Measurements from ENCODE around the gene PLEKHA7.

Gene PLEKHA7

DNA sequence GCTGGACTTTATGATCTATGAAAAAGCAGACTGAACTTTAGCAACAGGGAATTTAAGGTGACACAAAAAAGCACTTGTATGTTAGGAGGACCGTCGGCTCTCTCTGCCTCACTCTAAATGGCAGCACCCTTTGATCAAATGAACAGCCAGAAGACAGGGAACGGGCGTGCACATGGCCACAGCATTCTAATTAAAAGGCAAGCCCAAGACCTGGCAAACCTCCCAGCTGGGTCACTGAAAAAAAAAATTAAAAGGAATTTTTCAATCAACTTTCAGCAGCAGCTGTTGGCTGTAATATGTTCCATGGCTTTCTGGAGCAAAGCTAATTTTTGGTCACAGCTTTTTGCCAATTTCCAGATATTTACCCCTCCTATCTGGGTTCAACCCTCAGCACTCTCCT lies 159.2 kb downstream of the PLEKHA7 start:
- in situ Hi-C loops (cut with MboI; ENCODE audit: low sequenced_read_pairs): no loop called here

DNA sequence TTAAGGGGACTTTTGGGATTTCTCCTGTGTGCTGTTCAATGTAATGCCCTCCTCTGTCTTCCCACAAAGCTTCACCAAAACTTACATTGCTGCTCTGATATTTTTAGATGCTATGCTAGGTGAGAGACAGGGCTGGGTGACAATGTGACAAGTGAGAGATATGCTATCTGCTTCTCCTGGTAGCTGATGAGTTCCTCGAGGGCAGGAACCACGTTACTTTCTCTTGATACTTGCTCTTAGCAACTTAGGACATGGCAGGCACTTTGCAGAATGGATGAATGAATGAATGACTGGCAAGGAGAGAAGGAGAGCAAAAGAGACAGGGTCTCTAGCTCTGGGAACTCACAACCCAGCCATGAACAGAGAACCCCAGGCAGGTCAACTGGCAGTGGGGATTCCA lies 160.4 kb downstream of the PLEKHA7 start:
- in situ Hi-C loops (cut with MboI; ENCODE audit: low sequenced_read_pairs): no loop called here

DNA sequence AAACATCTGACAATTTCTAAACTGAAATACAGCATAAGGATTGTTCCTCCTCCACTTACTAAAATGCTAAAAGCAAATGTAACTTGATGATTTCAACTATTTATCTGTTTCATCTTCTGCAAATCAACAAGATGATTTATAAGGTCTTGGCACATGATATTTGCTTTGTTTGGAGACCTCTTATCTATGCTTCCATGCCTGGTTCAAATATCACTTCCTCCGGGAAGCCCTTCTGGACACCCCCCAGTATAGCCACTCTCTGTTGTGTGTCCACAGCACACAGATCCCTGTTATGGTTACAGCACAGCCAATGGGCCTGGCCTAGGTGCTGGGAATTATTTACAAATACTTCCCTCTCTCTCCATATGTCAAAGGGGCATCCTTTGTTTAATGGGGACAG lies 160.9 kb downstream of the PLEKHA7 start:
- in situ Hi-C loops (cut with MboI; ENCODE audit: low sequenced_read_pairs): no loop called here

DNA sequence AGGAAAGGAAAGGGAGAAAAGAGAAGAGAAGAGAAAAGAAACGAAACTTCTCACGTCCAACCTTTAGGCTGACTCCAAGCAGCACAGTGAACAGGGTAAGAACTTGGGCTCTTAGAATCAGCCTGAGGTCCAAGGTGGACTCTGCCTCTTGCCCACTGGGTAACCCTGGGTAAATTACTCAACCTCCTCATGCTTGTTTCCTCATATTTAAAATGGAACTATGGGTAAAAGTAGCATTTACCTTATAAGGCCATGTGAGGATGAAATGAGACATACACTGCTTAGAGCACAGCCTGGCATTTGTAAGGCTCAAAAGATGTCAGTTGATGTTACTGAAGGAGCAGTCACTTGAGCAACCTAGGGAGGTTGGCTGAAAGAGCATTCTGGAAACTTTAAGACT lies 167.9 kb downstream of the PLEKHA7 start:
- in situ Hi-C loops (cut with MboI; ENCODE audit: low sequenced_read_pairs): no loop called here

DNA sequence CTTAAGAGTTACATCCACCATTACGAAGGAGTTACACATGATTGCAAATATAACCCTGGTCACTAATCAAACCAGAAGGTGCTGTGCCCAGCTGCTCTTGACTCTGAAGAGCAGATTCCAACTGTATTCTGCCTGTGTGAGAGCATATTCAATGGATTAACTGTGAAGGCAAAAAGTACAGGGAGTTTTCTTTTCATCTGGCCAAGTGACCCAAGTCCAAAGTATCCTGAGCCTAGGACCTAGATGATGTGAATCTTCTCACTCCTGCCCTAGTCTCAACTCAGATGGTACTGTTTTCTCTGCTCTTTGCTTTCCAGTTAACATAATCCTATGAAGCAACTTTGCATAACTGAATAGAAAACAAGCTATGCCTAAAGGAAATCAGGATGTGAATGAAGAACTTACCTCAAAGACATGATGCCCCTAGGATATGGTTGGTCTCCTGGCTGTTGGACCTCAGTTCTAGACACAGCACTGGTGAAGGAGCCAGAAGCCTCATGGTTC lies 169.9 kb downstream of the PLEKHA7 start:
- in situ Hi-C loops (cut with MboI; ENCODE audit: low sequenced_read_pairs): no loop called here

DNA sequence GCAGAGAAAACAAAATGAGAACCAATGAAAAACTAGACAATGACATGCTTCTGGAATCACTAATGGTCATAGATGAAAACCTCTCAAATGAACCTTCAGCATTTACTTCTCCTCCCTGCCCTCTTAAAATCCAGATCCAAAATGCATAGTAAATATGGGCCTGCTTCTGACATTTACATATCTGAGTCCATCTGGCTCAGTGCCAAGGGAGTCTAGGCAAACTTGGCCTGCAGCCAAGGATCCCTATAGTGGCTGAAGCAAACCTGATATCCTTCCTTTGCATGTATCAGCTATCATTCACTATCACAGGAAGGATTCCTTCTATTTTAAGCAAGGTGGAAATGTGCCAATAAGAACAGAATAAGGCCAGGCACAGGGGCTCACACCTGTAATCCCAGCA lies 170.9 kb downstream of the PLEKHA7 start:
- in situ Hi-C loops (cut with MboI; ENCODE audit: low sequenced_read_pairs): no loop called here

DNA sequence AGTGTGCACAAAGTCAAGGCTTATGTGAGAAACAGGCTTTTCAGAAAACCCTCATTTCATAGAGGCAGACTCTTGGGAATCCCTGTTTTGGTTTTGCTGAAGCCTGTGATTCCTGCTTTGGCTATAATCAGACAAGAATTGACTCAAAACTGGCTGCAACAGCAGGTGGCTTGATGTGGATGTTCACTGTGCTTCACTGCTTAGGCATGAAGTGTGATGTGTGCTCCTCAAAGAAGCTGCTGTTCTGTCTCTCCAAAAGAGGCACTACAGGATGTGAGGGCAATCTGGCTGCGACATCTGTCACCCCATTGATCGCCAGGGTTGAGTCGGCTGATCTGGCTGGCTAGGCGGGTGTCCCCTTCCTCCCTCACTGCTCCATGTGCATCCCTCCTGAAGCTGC lies 172.2 kb downstream of the PLEKHA7 start:
- in situ Hi-C loops (cut with MboI; ENCODE audit: low sequenced_read_pairs): no loop called here

DNA sequence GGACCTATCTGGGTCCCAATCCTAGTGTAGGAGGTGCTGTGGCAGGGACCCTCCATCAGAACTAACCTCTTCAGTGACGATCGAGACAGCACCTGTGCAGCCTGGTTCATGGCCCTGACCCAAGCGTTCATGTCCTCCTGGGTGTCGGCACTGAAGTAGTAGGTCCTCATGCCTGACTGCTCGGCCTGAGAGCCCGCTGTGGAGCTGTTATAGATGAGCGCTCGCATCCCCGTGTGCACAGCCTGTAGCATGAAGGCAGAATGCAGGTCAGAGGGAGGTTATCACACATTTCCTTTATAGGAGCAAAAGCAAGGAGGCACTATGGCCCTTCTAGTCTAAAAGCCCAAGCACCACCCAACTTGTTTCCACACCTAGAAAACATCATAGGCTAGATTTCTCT lies 172.7 kb downstream of the PLEKHA7 start:
- in situ Hi-C loops (cut with MboI; ENCODE audit: low sequenced_read_pairs): no loop called here

DNA sequence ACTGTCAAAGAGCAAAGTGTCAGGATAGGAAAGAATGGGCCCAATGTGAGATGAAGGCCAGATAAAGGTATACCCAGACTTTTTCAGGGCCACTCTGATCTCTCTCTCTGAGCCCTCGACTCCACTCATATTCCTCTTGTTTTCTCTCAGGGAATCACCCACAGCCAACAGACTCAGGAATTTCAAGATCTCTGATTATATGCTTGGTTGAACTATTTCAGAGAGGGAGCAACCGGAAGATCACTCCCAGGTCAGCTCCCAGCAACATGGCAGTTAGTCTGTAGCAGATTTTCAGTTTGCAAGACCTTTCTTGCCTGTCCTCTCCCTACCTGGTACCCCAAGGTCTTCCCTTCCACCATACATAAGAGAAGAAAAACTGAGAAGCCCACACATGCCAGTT lies 173.3 kb downstream of the PLEKHA7 start:
- in situ Hi-C loops (cut with MboI; ENCODE audit: low sequenced_read_pairs): no loop called here

DNA sequence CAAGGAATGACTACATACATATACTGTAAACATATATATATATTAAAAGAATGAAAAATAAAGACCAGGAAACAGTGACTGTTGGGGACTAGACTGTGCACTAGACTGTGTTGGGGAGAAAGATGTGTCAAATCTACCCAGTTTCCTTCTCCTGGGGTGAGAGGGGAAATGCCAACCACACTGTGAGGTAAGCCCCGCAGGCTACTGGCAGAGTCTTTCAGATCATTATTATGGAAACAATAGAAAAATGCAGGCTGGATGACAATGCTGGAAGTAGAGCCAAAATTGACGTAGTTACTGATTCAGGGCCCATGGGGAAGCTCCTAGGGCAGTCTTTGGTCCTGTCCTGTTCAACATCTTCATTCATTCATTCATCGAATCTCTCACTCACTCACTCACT lies 174.4 kb downstream of the PLEKHA7 start:
- in situ Hi-C loops (cut with MboI; ENCODE audit: low sequenced_read_pairs): no loop called here

DNA sequence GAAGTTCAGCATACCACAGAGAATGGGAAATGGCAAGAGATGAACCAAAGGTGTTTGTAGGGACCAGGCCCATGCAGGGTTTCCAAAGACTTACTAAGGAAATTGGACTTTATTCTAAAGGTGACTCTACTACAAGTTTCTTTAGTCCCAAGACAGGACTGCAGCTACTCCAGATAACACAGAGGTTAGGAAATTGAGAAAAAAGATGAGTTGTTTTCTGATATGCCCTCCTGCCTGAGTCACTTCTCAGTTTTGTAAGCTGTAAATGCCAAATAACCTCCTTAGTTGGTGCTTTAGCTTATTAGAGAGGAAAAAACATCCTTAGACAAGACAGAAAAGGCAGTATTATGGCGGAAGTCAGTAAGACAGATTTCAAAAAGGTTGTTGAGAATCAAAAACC lies 179.8 kb downstream of the PLEKHA7 start:
- in situ Hi-C loops (cut with MboI; ENCODE audit: low sequenced_read_pairs): no loop called here

DNA sequence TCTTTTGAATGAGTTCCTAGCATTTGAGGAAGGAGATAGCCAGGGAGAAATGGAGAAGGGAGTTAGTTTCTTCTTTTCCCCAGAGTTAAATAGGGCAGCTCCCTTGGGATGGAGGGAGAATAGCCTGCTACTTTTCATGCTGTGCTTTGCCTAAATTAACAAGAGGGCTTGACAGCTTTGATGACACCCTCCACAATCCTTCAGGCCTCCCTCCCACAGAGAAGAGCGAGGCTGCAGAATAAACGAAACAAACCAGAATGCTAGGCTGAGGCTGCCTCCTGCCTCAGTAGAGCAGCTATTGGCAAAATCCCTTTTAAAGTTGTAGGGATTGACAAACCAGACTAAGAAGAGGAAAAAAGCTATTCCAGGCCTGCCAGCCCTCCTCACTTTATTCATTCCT lies 181.2 kb downstream of the PLEKHA7 start:
- in situ Hi-C loops (cut with MboI; ENCODE audit: low sequenced_read_pairs): no loop called here

DNA sequence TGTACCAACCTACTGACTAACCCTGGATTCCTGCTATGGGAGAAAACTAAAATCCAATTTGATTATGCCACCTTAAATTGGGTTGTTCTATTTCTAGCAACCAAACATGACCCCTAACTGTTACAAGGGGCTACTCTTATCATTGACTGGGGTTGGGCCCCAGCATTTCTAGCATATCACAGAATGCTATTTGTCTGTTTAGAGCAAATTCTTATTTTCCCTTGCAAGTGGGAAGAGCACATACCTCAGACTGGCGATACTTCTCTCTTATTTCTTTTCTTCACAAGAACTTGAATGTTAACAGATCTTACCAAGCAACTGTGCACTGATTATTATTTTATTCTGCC lies 182.0 kb downstream of the PLEKHA7 start:
- in situ Hi-C loops (cut with MboI; ENCODE audit: low sequenced_read_pairs): no loop called here

DNA sequence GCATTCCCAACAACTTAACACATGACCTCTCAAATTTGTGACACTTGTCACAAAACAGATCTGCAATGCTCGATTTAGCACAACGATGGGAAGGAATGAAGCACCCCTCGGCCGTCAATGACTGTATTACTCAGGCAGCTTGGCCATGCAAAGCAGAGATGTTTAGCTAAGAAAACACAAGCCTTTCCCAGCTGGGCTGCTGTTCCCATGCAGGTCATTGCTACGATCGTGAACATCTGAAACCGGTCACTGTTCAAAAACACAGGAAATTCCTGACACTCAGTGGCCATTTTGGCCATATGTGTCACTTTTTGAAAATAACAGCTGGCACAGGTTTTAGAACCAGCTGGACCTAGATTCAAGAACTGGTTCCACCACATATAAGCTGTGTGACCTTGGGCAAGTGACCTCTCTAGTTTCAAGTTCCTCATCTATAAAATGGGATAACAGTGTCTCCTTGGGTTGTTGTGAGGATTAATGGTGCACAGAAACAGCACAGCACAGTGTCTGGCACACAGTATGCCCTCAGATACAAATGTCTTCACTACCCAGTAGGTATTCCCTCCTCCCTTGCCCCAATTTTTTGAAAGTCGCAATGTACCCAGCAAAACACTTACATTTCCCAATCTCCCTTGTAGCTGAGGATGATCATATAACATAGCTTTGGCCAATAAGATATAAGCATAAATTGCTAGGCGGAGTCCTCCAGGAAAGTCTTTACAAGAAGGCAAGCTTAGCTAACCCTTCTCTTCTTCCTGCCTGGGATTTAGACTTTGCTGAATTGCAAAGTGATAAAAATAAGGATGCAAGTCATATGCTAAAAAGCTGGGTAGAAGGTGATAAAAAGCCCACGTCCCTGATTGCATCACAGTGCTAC lies 182.7 kb downstream of the PLEKHA7 start:
- in situ Hi-C loops (cut with MboI; ENCODE audit: low sequenced_read_pairs): no loop called here

DNA sequence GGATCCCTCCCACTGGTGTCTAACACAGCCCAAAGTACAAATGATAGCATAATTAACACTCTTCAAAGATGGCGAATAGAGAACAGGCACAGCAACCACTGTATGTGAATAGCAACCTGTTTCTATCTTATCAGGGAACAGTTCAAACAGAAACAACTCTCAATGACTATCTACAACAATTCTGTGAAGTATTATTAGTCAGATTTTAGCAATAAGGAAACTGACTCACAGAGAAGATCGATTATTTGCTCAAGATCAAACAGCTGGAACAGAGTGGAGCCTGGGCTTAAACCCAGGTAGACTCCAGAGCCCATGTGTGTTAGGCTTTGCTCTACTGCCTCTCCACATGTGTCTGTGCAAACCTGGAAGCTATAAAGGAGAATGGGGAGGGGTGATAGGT lies 187.1 kb downstream of the PLEKHA7 start:
- in situ Hi-C loops (cut with MboI; ENCODE audit: low sequenced_read_pairs): no loop called here

DNA sequence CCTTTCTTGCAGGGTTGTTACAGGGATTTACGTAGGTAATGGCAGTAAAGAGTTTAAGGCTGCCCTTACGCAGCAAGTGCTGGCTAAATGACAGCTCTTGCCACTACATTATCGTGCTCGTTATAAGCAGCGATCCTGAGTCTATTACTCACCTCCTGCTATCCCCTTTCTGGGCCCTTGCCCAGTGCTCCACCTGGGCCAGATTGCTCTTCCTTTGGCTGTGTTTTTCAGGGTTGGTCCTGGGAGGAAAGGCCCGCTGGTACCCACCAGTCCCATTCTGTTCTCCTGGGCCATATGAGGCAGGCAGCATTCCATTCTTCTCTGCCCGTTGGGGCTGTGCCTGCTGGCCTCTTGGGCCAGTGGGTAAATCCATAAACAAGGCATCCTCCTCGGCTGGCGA lies 188.2 kb downstream of the PLEKHA7 start:
- in situ Hi-C loops (cut with MboI; ENCODE audit: low sequenced_read_pairs): no loop called here

DNA sequence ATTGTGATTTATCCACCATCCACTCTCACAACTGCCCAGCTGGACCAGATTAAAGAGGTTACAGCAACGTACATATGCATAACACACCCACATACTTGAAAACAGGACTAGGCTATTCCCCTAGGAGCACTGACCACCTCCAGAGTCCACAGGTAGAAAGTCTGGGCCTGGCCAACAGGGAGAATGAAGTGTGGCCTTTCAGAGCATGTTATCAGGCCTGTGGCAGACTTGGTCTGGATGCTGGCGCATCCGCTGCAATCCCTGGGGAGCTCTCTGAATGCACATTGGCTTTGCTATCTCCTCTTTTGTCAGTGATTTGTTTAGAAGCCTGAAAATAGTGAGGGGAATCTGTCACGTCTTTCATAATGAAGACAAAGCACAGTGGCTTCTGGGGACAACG lies 189.1 kb downstream of the PLEKHA7 start:
- in situ Hi-C loops (cut with MboI; ENCODE audit: low sequenced_read_pairs): no loop called here

DNA sequence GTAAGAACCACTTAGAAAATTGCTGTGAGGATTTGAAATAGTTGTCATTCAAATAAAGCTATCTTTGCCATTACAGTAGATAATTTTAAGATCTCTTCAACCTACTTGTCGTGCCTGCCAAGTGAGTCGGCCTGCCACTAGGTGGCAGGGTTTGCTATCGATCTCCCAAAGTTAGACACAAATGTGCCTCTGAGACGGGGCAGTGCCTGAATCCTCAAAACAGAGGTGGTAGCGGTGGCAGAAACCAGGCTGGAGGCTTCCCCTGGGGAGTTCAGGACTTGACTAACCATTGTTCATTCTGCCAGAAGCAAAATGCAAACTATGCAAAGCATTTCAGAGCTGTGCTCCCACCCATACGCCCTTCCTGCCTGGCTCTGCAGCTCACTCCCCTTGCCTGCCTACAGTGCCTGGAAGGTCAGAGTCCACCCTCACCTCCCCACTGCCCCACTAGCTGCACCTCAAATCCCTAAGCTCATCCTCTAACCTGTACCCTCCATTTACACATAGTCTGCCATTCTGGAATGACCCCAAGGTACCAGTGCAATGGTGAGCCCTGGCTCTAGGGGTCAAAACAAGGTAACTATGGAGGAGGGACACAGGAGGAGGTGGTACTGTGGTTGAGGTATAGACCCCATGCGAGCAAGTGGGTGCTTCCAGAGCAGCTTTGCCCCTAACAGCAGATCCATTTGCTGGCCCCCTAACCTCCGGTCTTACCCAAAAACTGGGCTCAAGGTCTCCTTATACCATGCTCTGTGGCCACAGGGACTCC lies 193.7 kb downstream of the PLEKHA7 start:
- in situ Hi-C loops (cut with MboI; ENCODE audit: low sequenced_read_pairs): no loop called here

DNA sequence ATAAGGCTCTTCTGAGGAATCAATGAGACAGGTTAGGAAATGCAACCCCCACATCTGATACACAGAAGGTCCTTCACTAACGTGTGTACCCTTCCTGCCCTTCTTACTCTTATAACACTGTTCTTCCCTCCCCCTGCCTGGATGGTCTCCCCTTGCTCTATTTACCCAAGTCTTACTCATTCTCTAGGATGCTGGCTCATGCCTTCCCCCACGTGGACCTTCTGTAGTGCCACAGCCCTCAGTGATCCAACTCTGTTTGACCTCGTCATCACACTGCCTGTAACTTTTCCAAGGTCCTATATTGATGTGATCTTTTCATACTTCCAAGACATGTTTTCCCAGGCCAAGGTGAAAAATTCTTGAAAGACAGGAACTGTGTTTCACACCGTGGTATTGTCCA lies 195.9 kb downstream of the PLEKHA7 start:
- in situ Hi-C loops (cut with MboI; ENCODE audit: low sequenced_read_pairs): no loop called here

DNA sequence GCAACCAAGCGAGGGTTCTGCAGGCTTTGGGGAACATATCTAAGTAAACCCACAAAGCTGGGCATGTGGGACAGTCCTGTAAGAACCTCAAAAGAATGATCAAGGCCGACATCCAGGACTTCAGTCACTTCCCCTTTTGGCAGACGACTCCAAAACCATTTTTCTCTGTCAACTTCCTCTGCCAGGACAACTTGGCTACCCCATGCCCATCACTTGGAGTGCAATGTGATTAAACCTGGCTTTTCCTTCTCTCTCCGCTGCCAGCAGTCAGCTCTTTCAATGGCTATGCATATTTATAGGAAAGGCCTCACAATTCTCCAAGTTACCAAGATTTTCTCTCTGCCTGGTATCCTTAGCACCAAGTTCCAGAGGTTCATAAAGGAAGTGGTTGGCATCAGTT lies 196.9 kb downstream of the PLEKHA7 start:
- in situ Hi-C loops (cut with MboI; ENCODE audit: low sequenced_read_pairs): no loop called here

DNA sequence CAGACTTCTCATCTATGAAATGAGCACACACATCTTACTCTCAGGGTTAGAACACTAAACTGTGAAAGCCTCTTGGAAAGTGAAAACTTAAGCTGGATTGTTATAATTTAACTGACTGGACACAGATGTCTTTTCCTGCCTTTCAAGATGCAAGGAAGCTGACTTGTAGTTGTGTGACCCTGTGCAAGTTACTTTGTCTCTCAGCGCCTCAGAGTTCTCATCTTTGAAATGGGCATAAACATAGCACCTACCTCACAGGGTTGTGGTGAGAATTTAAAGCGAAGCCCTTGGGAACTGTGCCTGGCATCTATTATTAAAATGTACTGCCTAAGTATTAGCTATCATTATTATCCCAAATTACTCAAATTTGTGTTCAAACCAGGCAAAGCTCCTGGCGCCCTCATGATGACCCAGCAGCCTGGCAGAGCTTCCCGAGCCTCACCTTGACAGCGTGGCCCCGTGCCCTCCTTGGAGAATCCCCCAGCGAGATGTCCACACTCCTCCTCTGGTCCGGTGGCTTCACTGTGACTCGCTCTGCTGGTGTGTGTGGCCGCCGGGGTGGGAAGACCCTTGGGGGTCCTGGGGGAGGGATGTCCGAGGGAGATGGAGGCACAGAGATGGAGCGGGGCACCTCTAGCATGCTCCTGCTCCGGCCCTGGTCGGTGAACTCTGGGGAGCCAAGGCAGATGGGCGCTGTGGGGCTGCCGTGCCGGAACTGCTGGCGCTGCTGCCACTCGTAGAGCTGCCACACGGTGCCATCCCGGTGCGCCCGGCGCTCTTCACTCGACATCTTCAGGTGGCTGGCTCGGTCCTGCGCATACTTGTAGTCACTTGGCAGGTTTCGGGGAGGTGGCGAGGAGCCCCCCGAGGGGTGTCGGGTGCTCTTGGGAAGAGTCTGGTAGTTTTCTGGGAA lies 197.6 kb downstream of the PLEKHA7 start:
- in situ Hi-C loops (cut with MboI; ENCODE audit: low sequenced_read_pairs): no loop called here

All from hTERT RPE-1 (cell line).